ENCODE data around the gene NFAT5. TPM values are rescaled to one million over a fixed set of nuclear protein-coding genes. Genes with fewer than 3 reads are reported as not detected.

NFAT5 gene
- total RNA-seq, 2 experiments from 2014 or later: 6.7 to 29.7 TPM

GRCh38 chr16:69590590-69590989, 24.8 kb downstream of the NFAT5 start:
- CTCF ChIA-PET (ENCODE audit: unreplicated experiment): no interaction called here
- Histone ChIP-seq H3K4me3 (ENCODE audit: low read depth, low read length, poor library complexity, severe bottlenecking) (no peak overlapping the region), H2AFZ (ENCODE audit: low read length) (no peak overlapping the region), H3K36me3 (ENCODE audit: insufficient read depth, low read length) (no peaks in the 10 kb centered on the region; the same call in 1 of the 2 replicates), H3K79me2 (ENCODE audit: insufficient read depth, low read depth, low read length) (peaks cover 25% of the 10 kb centered on the region; the same call in 1 of the 2 replicates), H3K4me1 (ENCODE audit: insufficient read depth, low read length, poor library complexity, severe bottlenecking) (no peaks in the 10 kb centered on the region), H3K27ac (ENCODE audit: low read depth, low read length, poor library complexity, severe bottlenecking) (no peak overlapping the region), H3K4me2 (ENCODE audit: low read length) (no peak overlapping the region), H3K9me2 (ENCODE audit: insufficient read depth, low read length) (no peaks in the 10 kb centered on the region), H4K20me1 (ENCODE audit: insufficient read depth, low read length) (peaks cover under 1% of the 10 kb centered on the region; the same call in 1 of the 2 replicates), H3K9me3 (ENCODE audit: low read length) (no peaks in the 10 kb centered on the region)
- BruUV-seq (replicated peaks): no TSS peak
- DNase-seq (ENCODE audit: low spot score): no peak
- intact Hi-C loops (cut with micrococcal nuclease; ENCODE audit: unreplicated experiment): no loop called here
- TF ChIP-seq EZH2phosphoT487 (IDR thresholded peaks at IDR 0.05; ENCODE audit: borderline replicate concordance, low read depth, low read length): no peak
- TF ChIP-seq CTCF (conservative IDR thresholded peaks at IDR 0.05; ENCODE audit: low read length): no peak
- POLR2A ChIA-PET: interaction anchor here (1.1 kb wide), 1 partner anchor 21 kb away, joined by 6 read pairs; no protein-coding TSS in a partner anchor

DNA sequence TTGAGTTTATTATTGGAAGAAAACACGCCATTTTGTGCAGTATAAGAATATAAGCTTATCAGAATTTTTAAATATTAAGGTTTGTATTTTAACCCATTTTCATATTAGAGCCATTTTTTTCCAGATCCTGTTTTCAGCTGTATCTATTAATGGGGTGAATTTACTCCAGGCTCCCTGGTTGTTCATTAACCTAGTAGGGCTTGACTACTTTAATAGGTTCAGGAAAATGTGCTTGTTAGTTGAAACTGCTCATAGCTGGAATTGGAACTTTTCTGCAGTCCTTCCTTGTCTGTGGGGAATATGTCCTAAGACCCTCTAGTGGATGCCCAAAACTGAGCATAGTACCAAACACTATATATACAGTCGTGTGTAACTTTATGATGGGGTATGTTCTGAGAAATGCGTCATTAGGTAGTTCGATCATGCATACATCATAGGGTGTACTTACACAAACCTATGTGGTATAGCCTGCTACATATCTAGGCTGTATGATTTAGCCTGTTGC, 28.0 kb downstream of the NFAT5 start:
- no peaks in the 10 kb centered on the region for H4K20me1 ChIP-seq (ENCODE audit: insufficient read depth, low read length)
- ChIA-PET CTCF (ENCODE audit: unreplicated experiment) (no interaction called here), POLR2A (interaction anchor here (1.2 kb wide), 1 partner anchor 10 kb away, joined by 4 read pairs; no protein-coding TSS in a partner anchor)
- H3K4me3 ChIP-seq (ENCODE audit: low read depth, low read length, poor library complexity, severe bottlenecking): no peak overlapping the region
- H3K4me1 ChIP-seq (ENCODE audit: insufficient read depth, low read length, poor library complexity, severe bottlenecking): no peaks in the 10 kb centered on the region
- H3K27ac ChIP-seq (ENCODE audit: low read depth, low read length, poor library complexity, severe bottlenecking): no peak overlapping the region
- H2AFZ ChIP-seq (ENCODE audit: low read length): no peak overlapping the region
- H3K4me2 ChIP-seq (ENCODE audit: low read length): no peak overlapping the region
- BruUV-seq (replicated peaks): no TSS peak
- TF ChIP-seq CTCF (conservative IDR thresholded peaks at IDR 0.05; ENCODE audit: low read length) (no peak), EZH2phosphoT487 (IDR thresholded peaks at IDR 0.05; ENCODE audit: borderline replicate concordance, low read depth, low read length) (no peak)
- intact Hi-C loops (cut with micrococcal nuclease; ENCODE audit: unreplicated experiment): no loop called here
- H3K79me2 ChIP-seq (ENCODE audit: insufficient read depth, low read depth, low read length): peaks cover 20% of the 10 kb centered on the region; the same call in 1 of the 2 replicates
- DNase-seq (ENCODE audit: low spot score): no peak
- no peaks in the 10 kb centered on the region for H3K9me2 ChIP-seq (ENCODE audit: insufficient read depth, low read length)
- no peaks in the 10 kb centered on the region for H3K36me3 ChIP-seq (ENCODE audit: insufficient read depth, low read length)
- H3K9me3 ChIP-seq (ENCODE audit: low read length): no peaks in the 10 kb centered on the region
